Endodermal cell (in vitro differentiated cells): ENCODE results near the gene CALB2. TPM values are rescaled to one million over a fixed set of nuclear protein-coding genes. Genes with fewer than 3 reads are reported as not detected.
A peak's percentile ranks its signal among the peaks of the same experiment; 100 is the strongest.

Source experiments
- DNase-seq: peaks from one replicate; pipeline ENCODE4 v3.0.0-alpha.2; 2017
- H3K27ac ChIP-seq: 2 replicates; pipeline ENCODE4 v1.5.1; 2013; ENCODE audit warnings: mild to moderate bottlenecking, low read depth, low read length, moderate library complexity
- H3K27me3 ChIP-seq: 2 replicates; pipeline ENCODE4 v1.6.1; 2013; ENCODE audit warnings: mild to moderate bottlenecking, low read length, moderate library complexity; ENCODE audit not compliant: insufficient read depth, control insufficient read depth, poor library complexity, severe bottlenecking
- H3K36me3 ChIP-seq: 2 replicates; pipeline ENCODE4 v1.7.0; 2013; ENCODE audit warnings: mild to moderate bottlenecking, low read length, moderate library complexity; ENCODE audit not compliant: control insufficient read depth, insufficient read depth
- H3K4me1 ChIP-seq: one replicate; pipeline ENCODE4 v1.7.0; 2013; ENCODE audit warnings: low read length; ENCODE audit not compliant: control insufficient read depth, insufficient read depth
- H3K4me3 ChIP-seq: 2 replicates; pipeline ENCODE4 v1.5.1; 2013; ENCODE audit warnings: mild to moderate bottlenecking, low read length, moderate library complexity
- H3K9ac ChIP-seq: 2 replicates; pipeline ENCODE4 v1.6.1; 2013; ENCODE audit warnings: mild to moderate bottlenecking, low read length, moderate library complexity; ENCODE audit not compliant: poor library complexity, severe bottlenecking; ENCODE audit errors: extremely low read depth
- H3K9me3 ChIP-seq: 2 replicates; pipeline ENCODE4 v1.6.1; 2013; ENCODE audit warnings: mild to moderate bottlenecking, low read length, moderate library complexity; ENCODE audit not compliant: control insufficient read depth
- H3K27ac Mint-ChIP-seq: 2 replicates; pipeline ENCODE4 v1.8.0; 2020; ENCODE audit warnings: mixed read lengths
- H3K27me3 Mint-ChIP-seq: 2 replicates; pipeline ENCODE4 v1.8.0; 2021; ENCODE audit warnings: mild to moderate bottlenecking, mixed read lengths; ENCODE audit not compliant: insufficient read depth
- H3K36me3 Mint-ChIP-seq: 2 replicates; pipeline ENCODE4 v1.8.0; 2020; ENCODE audit warnings: low read depth, mixed read lengths
- H3K4me1 Mint-ChIP-seq: 2 replicates; pipeline ENCODE4 v1.8.0; 2020; ENCODE audit warnings: mixed read lengths
- H3K4me3 Mint-ChIP-seq: 2 replicates; pipeline ENCODE4 v1.8.0; 2020; ENCODE audit warnings: mild to moderate bottlenecking, moderate library complexity, mixed read lengths
- H3K9me3 Mint-ChIP-seq: 2 replicates; pipeline ENCODE4 v1.8.0; 2020; ENCODE audit warnings: mild to moderate bottlenecking, mixed read lengths
- WGBS, 2 experiments: methylation state at CpG; one replicate each; pipeline versions ENCODE4 v1.1.5 to v1.1.7; 2013; ENCODE audit warnings: missing lambda C conversion rate in 2 of 2, mixed read lengths in 1 of 2; ENCODE audit not compliant: insufficient coverage in 1 of 2, insufficient read length in 1 of 2; 5-methylcytosine and 5-hydroxymethylcytosine counted together
- total RNA-seq, 2 donors: library from RNA; stranded (reverse); fragmentation: NEBNext Ultra II Directional in 1 of 2; extraction: Animal tissue kit (Norgen Biotek cat#: 25700) in 1 of 2; gene quantifications; 2 replicates in 1 of 2; 3 replicates in 1 of 2; pipeline ENCODE4 v1.2.1, GENCODE V29; 2021
- TF ChIP-seq, protein P1 (sequence below): fragments of 200-600 bp; sonication (generic); conservative IDR thresholded peaks from 2 replicates; pipeline ENCODE4 v1.5.0; 2021; ENCODE audit warnings: antibody characterized with exemption, mild to moderate bottlenecking

The CALB2 gene
- total RNA-seq, 2 donors from 2014 or later = 1.8 TPM; not detected in 1

DNA sequence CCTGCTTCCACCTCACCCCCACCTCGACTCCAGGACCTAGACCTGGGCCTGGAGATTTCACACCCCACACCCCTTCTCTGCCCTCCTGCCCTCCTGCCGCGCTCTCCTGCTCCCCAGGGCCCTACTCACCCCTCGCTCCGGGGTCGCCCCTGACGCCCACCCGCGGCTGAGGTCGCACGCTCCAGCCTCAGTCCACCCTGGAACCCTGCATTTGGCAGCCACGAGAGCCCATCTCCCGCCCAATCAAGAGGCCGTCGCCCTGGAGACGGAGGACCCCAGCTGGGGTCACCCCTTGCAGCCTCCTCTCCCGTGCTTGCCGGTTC, 67.2 kb downstream of the CALB2 start:
- Histone ChIP-seq H3K9ac (no peak overlapping the region), H3K27me3 (peaks cover 28% of the 10 kb centered on the region), H3K4me3 (peak overlapping the region; percentile 76), H3K27ac (no peak overlapping the region), H3K9me3 (no peaks in the 10 kb centered on the region), H3K36me3 (no peaks in the 10 kb centered on the region), H3K4me1 (peaks cover 7% of the 10 kb centered on the region)
- no peak for DNase-seq
- Mint-ChIP-seq H3K4me3 (peak overlapping the region; percentile 76), H3K36me3 (no peaks in the 10 kb centered on the region), H3K27me3 (peaks cover 51% of the 10 kb centered on the region), H3K9me3 (no peaks in the 10 kb centered on the region), H3K4me1 (peaks cover 8% of the 10 kb centered on the region), H3K27ac (peak overlapping the region; percentile 80)
- WGBS, 2 experiments = 2 to 6% methylated on average over 6 to 18 of the region's 18 CpGs
- TF ChIP-seq, protein P1, sequence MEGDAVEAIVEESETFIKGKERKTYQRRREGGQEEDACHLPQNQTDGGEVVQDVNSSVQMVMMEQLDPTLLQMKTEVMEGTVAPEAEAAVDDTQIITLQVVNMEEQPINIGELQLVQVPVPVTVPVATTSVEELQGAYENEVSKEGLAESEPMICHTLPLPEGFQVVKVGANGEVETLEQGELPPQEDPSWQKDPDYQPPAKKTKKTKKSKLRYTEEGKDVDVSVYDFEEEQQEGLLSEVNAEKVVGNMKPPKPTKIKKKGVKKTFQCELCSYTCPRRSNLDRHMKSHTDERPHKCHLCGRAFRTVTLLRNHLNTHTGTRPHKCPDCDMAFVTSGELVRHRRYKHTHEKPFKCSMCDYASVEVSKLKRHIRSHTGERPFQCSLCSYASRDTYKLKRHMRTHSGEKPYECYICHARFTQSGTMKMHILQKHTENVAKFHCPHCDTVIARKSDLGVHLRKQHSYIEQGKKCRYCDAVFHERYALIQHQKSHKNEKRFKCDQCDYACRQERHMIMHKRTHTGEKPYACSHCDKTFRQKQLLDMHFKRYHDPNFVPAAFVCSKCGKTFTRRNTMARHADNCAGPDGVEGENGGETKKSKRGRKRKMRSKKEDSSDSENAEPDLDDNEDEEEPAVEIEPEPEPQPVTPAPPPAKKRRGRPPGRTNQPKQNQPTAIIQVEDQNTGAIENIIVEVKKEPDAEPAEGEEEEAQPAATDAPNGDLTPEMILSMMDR = no peak

DNA sequence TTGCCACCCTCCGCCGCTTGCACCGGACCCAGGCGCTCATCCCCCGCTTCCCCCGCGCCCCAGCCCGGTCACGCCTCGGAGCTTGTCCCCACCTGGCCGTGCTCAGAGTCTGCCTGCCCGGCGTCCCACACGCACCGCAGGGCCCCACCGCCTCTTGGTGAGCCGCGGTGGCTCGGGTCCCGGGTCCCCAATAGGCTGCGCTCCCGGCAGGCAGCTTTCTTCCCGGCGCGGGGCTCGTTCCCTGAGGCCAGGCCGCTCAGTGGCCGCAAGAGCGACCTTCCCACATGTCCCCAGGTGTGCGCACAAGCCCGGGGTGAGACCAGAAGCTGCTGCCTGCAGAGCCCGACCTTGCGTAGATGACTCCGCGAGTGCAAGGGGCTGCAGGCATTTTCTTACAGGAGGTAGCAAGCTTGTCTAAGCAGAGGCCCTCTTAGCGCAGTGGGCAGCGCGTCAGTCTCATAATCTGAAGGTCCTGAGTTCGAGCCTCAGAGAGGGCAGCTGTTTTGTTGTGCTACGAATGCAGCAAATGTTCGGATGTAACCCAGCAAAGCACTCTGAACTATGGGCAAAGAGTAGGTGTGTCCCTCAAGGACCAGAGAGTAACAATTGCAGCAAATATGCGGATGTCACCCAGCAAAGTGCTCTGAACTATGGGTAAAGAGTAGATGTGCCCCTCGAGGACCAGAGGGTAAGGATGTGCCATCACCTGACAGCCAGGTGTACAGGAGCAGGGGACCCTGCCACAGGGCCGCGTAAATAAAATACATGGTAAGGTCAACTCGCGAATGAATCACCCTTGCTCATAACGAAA, 67.8 kb downstream of the CALB2 start:
- Mint-ChIP-seq H3K4me3 (peak overlapping the region; percentile 76), H3K27me3 (peaks cover 53% of the 10 kb centered on the region), H3K4me1 (peaks cover 10% of the 10 kb centered on the region), H3K36me3 (no peaks in the 10 kb centered on the region), H3K27ac (peak overlapping the region; percentile 80), H3K9me3 (no peaks in the 10 kb centered on the region)
- H3K36me3 ChIP-seq = no peaks in the 10 kb centered on the region
- peaks cover 12% of the 10 kb centered on the region for H3K4me1 ChIP-seq
- 1% methylated on average over 17 to 48 of the region's 48 CpGs for WGBS, 2 experiments
- H3K27ac ChIP-seq = no peak overlapping the region
- TF ChIP-seq, protein P1 = no peak
- peaks cover 28% of the 10 kb centered on the region for H3K27me3 ChIP-seq
- DNase-seq = peak; percentile 98
- no peaks in the 10 kb centered on the region for H3K9me3 ChIP-seq
- H3K4me3 ChIP-seq = peak overlapping the region; percentile 76
- H3K9ac ChIP-seq = no peak overlapping the region

DNA sequence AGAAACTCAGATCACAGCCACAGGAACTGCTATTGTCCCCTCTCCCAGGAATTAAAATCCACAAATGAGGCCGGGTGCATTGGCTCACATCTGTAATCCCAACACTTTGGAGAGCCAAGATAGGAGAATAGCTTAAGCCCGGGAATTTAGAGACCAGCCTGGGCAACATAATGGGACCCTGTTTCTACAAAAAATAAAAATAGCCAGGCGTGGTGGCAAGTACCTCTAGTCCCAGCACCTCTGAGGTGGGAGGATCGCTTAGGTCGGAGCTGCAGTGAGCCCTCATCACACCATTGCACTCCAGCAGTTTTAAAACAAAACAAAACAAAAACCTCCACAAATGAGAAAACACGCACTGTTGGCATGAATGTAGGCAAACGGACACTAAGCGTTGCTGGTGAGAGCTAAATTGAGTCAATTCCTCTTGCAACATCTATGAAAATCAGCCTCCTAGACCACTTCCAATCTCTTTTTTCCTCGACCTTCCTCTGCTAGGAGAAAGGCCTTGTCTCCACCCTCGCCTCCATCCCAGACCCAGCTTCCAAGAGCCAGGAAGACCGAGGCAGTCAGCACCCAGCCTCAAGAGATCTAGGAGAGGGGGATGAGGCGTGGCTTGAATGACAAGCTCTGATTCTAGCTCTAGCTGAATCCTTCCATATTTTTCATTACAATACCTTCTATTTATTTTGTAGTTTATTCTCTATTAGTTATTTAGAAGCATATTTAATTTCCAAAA, 68.5 kb downstream of the CALB2 start:
- H3K9me3 ChIP-seq = no peaks in the 10 kb centered on the region
- DNase-seq = no peak
- Mint-ChIP-seq H3K9me3 (no peaks in the 10 kb centered on the region), H3K27me3 (peaks cover 58% of the 10 kb centered on the region), H3K27ac (peak overlapping the region; percentile 73), H3K4me1 (peaks cover 10% of the 10 kb centered on the region), H3K36me3 (no peaks in the 10 kb centered on the region), H3K4me3 (peak overlapping the region; percentile 76)
- WGBS, 2 experiments = 65 to 67% methylated on average over 9 to 12 of the region's 12 CpGs
- H3K27ac ChIP-seq = no peak overlapping the region
- no peak overlapping the region for H3K9ac ChIP-seq
- H3K36me3 ChIP-seq = no peaks in the 10 kb centered on the region
- TF ChIP-seq, protein P1 = no peak
- no peak overlapping the region for H3K4me3 ChIP-seq
- H3K4me1 ChIP-seq = peaks cover 15% of the 10 kb centered on the region
- peaks cover 28% of the 10 kb centered on the region for H3K27me3 ChIP-seq
